ENCODE data around the gene TMC1. TPM values are rescaled to one million over a fixed set of nuclear protein-coding genes. Genes with fewer than 3 reads are reported as not detected.

TMC1 gene
- total and polyA plus RNA-seq, 2 of the 8 experiments (the other 6 are each of a cell fraction or from before 2014, with no cell fraction given) = 0.95 to 0.98 TPM

- Histone ChIP-seq H3K18ac (ENCODE audit: extremely low read depth, low read length) (no peak overlapping the region), H3K79me1 (ENCODE audit: low read depth, low read length) (no peaks in the 10 kb centered on the region), H2BK5ac (ENCODE audit: low read depth, low read length) (no peak overlapping the region), H2BK20ac (ENCODE audit: low read length) (no peak overlapping the region), H4K8ac (ENCODE audit: extremely low read depth, insufficient read depth, low read length) (no peak overlapping the region), H3K79me2 (ENCODE audit: control insufficient read depth in 1 of 2, insufficient read depth in 2 of 2, low read length in 2 of 2) (no peaks in the 10 kb centered on the region), H3K36me3 (ENCODE audit: control insufficient read depth in 2 of 4, insufficient read depth in 4 of 4, low read length in 3 of 4) (no peaks in the 10 kb centered on the region), H4K20me1 (replicated peaks in 1 of 2; ENCODE audit: control insufficient read depth in 1 of 2, insufficient read depth in 2 of 2, low read length in 2 of 2) (no peaks in the 10 kb centered on the region), H4K5ac (ENCODE audit: insufficient read length, low read depth, low read length) (no peak overlapping the region), H3K9me3 (ENCODE audit: insufficient read depth in 2 of 2, low read depth in 1 of 2, low read length in 1 of 2) (no peaks in the 10 kb centered on the region), H3K4me2 (ENCODE audit: insufficient read depth in 1 of 2, low read depth in 2 of 2, low read length in 2 of 2) (no peak overlapping the region), H3K4me3 (ENCODE audit: extremely low read depth in 1 of 4, insufficient read depth in 2 of 4, low read depth in 3 of 4, low read length in 4 of 4) (no peak overlapping the region), H2BK120ac (replicated peaks; ENCODE audit: low read depth, low read length) (no peak overlapping the region), H2BK12ac (ENCODE audit: low read depth, low read length) (no peak overlapping the region), H3K27ac (ENCODE audit: low read depth, low read length) (no peak overlapping the region), H3K23me2 (ENCODE audit: low read depth, low read length) (no peaks in the 10 kb centered on the region), H4K91ac (replicated peaks; ENCODE audit: insufficient read length, low read length) (no peak overlapping the region), H2AFZ (ENCODE audit: low read length) (no peak overlapping the region), H3K27me3 (replicated peaks in 1 of 4; ENCODE audit: control insufficient read depth in 3 of 4, extremely low read depth in 1 of 4, insufficient read depth in 3 of 4, low read length in 3 of 4) (no peaks in the 10 kb centered on the region), H2AK5ac (ENCODE audit: low read depth, low read length) (no peak overlapping the region), H3K9ac (replicated peaks in 1 of 4; ENCODE audit: extremely low read depth in 1 of 4, low read depth in 3 of 4, low read length in 3 of 4) (no peak overlapping the region), H3K4ac (replicated peaks; ENCODE audit: insufficient read length, low read depth, low read length) (no peak overlapping the region), H3K56ac (replicated peaks; ENCODE audit: insufficient read length, low read depth, low read length) (no peak overlapping the region), H2BK15ac (ENCODE audit: low read length) (no peak overlapping the region), H3K4me1 (replicated peaks in 1 of 4; ENCODE audit: control insufficient read depth in 3 of 4, insufficient read depth in 4 of 4, low read length in 3 of 4) (peaks cover 0 to 2% (median 0%) of the 10 kb centered on the region in 4 experiments; a peak in 1 of 7 replicates), H3K23ac (ENCODE audit: insufficient read length) (no peak overlapping the region), H3K14ac (ENCODE audit: insufficient read length) (no peak overlapping the region)
- POLR2A ChIA-PET (ENCODE audit: partially characterized antibody) = no interaction called here
- DNase-seq (ENCODE audit: low read depth in 1 of 2, low spot score in 2 of 2) (no peak), FAIRE-seq (no peak)
- CTCF ChIA-PET (ENCODE audit: partially characterized antibody) = no interaction called here
- no peak for TF ChIP-seq SP1 (IDR thresholded peaks at IDR 0.05; ENCODE audit: low read depth, low read length)
- no peak for TF ChIP-seq TAF1 (IDR thresholded peaks at IDR 0.05; ENCODE audit: low read depth, low read length)
- TF ChIP-seq EGR1 (IDR thresholded peaks at IDR 0.05; ENCODE audit: borderline replicate concordance, low read depth, low read length) = no peak
- no peak for TF ChIP-seq EZH2 (IDR thresholded peaks at IDR 0.05; ENCODE audit: low read depth, low read length, severe bottlenecking)
Measured at GRCh38 chr9:72696511-72696910, 175.1 kb downstream of the TMC1 start.

Data from H1 (cell line).